HepG2 (cell line): ENCODE data around the gene C10orf90. TPM values are rescaled to one million over a fixed set of nuclear protein-coding genes. Genes with fewer than 3 reads are reported as not detected.

Experiments
- ATAC-seq: fragments of 200-7000 bp; cut with Tn5 transposase; 3 replicates; pipeline ENCODE4 v1.9.1; 2020; ENCODE audit warnings: mild to moderate bottlenecking, moderate library complexity
- BruUV-seq: library from RNA; stranded (reverse); fragments of 400-500 nt; replicated peaks from 2 replicates; lab custom pipeline; 2021; lab: Mats Ljungman, UMichigan
- CTCF ChIA-PET: fragments of 300-600 bp; formaldehyde crosslinking; extraction: SDS; loops from one replicate; lab custom pipeline; 2021; ENCODE audit warnings: low total read pairs, inconsistent platforms, low intra/inter-chr PET ratio; lab: Yijun Ruan, JAX
- POLR2A ChIA-PET: fragments of 350-600 bp; sonication (Branson Sonifier 250); formaldehyde crosslinking; loops from one replicate; lab custom pipeline; 2020; ENCODE audit warnings: antibody characterized with exemption, inconsistent platforms; lab: Yijun Ruan, JAX
- DNase-seq: peaks from one replicate; pipeline ENCODE4 v3.0.0-alpha.2; 2015; ENCODE audit warnings: low spot score
- FAIRE-seq: peaks from 3 replicates; lab custom pipeline; 2011; peaks lifted over from hg19 to GRCh38; lab: Jason Lieb, UNC
- H2AFZ ChIP-seq: one replicate; pipeline ENCODE4 v1.6.1; 2011; ENCODE audit warnings: low read length, inconsistent platforms
- H3K27ac ChIP-seq: fragments of 300-600 bp; 3 replicates; pipeline ENCODE4 v1.8.0; 2011; ENCODE audit warnings: mixed run types, mild to moderate bottlenecking, mixed read lengths, low read length, inconsistent platforms; ENCODE audit not compliant: insufficient read depth; ENCODE audit errors: extremely low read length
- H3K27me3 ChIP-seq, 2 experiments: fragments of 200-600 bp in 1 of 2; 2 replicates in 1 of 2; 3 replicates in 1 of 2; pipeline versions ENCODE4 v1.6.0 to v1.8.0; 2011; ENCODE audit warnings: low read length in 2 of 2, mild to moderate bottlenecking in 2 of 2, moderate library complexity in 2 of 2, inconsistent platforms in 1 of 2; ENCODE audit not compliant: insufficient read depth in 2 of 2, control insufficient read depth in 1 of 2
- H3K36me3 ChIP-seq, 2 experiments: fragments of 200-600 bp in 1 of 2; replicated peaks in 1 of 2; 2 replicates in 1 of 2; 3 replicates in 1 of 2; pipeline versions ENCODE4 v1.5.1 to v1.8.0; 2011; ENCODE audit warnings: low read length in 2 of 2, inconsistent platforms in 1 of 2; ENCODE audit not compliant: insufficient read depth in 2 of 2, control insufficient read depth in 1 of 2
- H3K4me1 ChIP-seq: 2 replicates; pipeline ENCODE4 v1.5.1; 2012; ENCODE audit warnings: low read length, inconsistent platforms; ENCODE audit not compliant: insufficient read depth
- H3K4me2 ChIP-seq: 2 replicates; pipeline ENCODE4 v1.6.0; 2011; ENCODE audit warnings: low read depth, low read length, inconsistent platforms
- H3K4me3 ChIP-seq, 3 experiments: fragments of 200-600 bp in 1 of 3; sonication (generic), shearing (Covaris generic) in 1 of 3; replicated peaks in 1 of 3; 2 replicates each; pipeline ENCODE4 v1.5.1; 2011 to 2016; ENCODE audit warnings: low read length in 3 of 3, inconsistent platforms in 2 of 3, low read depth in 2 of 3, mild to moderate bottlenecking in 2 of 3, control low read depth in 1 of 3, mixed read lengths in 1 of 3; ENCODE audit not compliant: insufficient read depth in 1 of 3
- H3K79me2 ChIP-seq: one replicate; pipeline ENCODE4 v1.6.1; 2011; ENCODE audit warnings: low read length, inconsistent platforms; ENCODE audit not compliant: insufficient read depth
- H3K9ac ChIP-seq: 2 replicates; pipeline ENCODE4 v1.6.0; 2011; ENCODE audit warnings: mild to moderate bottlenecking, low read depth, low read length, inconsistent platforms; ENCODE audit not compliant: insufficient read depth
- H3K9me3 ChIP-seq: 2 replicates; pipeline ENCODE4 v1.5.1; 2012; ENCODE audit warnings: mild to moderate bottlenecking, low read length
- H4K20me1 ChIP-seq: 2 replicates; pipeline ENCODE4 v1.6.0; 2011; ENCODE audit warnings: inconsistent platforms, mild to moderate bottlenecking, low read length, moderate library complexity; ENCODE audit not compliant: insufficient read depth
- AHDC1 ChIP-seq: sonication (generic); formaldehyde crosslinking; IDR thresholded peaks from 2 replicates; pipeline ENCODE4 v1.5.1; 2020; ENCODE audit warnings: mild to moderate bottlenecking, missing genetic modification reagents, borderline replicate concordance
- ARNTL ChIP-seq: sonication (generic); formaldehyde crosslinking; IDR thresholded peaks from 2 replicates; pipeline ENCODE4 v1.4.0; 2020; ENCODE audit warnings: mild to moderate bottlenecking, missing genetic modification reagents
- ATF1 ChIP-seq: IDR thresholded peaks from 2 replicates; pipeline ENCODE4 v1.6.1; 2016; ENCODE audit warnings: mild to moderate bottlenecking, control low read depth
- BCL6 ChIP-seq: IDR thresholded peaks from 2 replicates; pipeline ENCODE4 v1.6.1; 2016; ENCODE audit warnings: missing genetic modification reagents, missing compliant biosample characterization
- ERF ChIP-seq: IDR thresholded peaks from 2 replicates; pipeline ENCODE4 v1.6.1; 2018; ENCODE audit warnings: missing biosample characterization, missing genetic modification reagents
- GTF2F1 ChIP-seq: fragments of 150-350 bp; IDR thresholded peaks from 2 replicates; pipeline ENCODE4 v1.6.1; 2014; ENCODE audit warnings: low read length
- KAT2B ChIP-seq: fragments of 150-350 bp; IDR thresholded peaks from 2 replicates; pipeline ENCODE4 v1.6.1; 2014; ENCODE audit warnings: low read depth, low read length, borderline replicate concordance
- MZF1 ChIP-seq: sonication (generic); formaldehyde crosslinking; IDR thresholded peaks from 2 replicates; pipeline ENCODE4 v1.8.1; 2023; ENCODE audit warnings: mild to moderate bottlenecking, missing genetic modification reagents, borderline replicate concordance
- RARG ChIP-seq: sonication (generic); formaldehyde crosslinking; IDR thresholded peaks from 2 replicates; pipeline ENCODE4 v1.4.0; 2020; ENCODE audit warnings: low read depth, mild to moderate bottlenecking, missing genetic modification reagents
- SP1 ChIP-seq, 2 experiments: fragments of 450-650 bp in 1 of 2; sonication (generic) in 1 of 2; formaldehyde crosslinking in 1 of 2; IDR thresholded peaks; 2 replicates each; pipeline versions ENCODE4 v1.4.0 to v1.6.1; 2016 to 2020; ENCODE audit warnings: missing genetic modification reagents in 1 of 2
- TEAD2 ChIP-seq: sonication (generic); formaldehyde crosslinking; IDR thresholded peaks from 2 replicates; pipeline ENCODE4 v1.9.0; 2021; ENCODE audit warnings: missing genetic modification reagents
- TOE1 ChIP-seq: sonication (generic); formaldehyde crosslinking; IDR thresholded peaks from 2 replicates; pipeline ENCODE4 v1.4.0; 2020; ENCODE audit warnings: mild to moderate bottlenecking, missing genetic modification reagents
- ZNF3 ChIP-seq: IDR thresholded peaks from 2 replicates; pipeline ENCODE4 v1.7.0; 2017; ENCODE audit warnings: inconsistent platforms
- ZNF574 ChIP-seq: sonication (generic); formaldehyde crosslinking; IDR thresholded peaks from 2 replicates; pipeline ENCODE4 v1.4.0; 2020; ENCODE audit warnings: missing genetic modification reagents
- WGBS: methylation state at CpG from one replicate; pipeline ENCODE4 v1.1.6; 2017; ENCODE audit warnings: low lambda C conversion rate; 5-methylcytosine and 5-hydroxymethylcytosine counted together
- in situ Hi-C: cut with HindIII; loops from 2 replicates; pipeline ENCODE4 v1.10.0; 2017; ENCODE audit warnings: low pct_unique_long_range_greater_than_20kb; ENCODE audit not compliant: extremely low pct_ligation_motif_present
- intact Hi-C: fragments of 100-400 bp; cut with micrococcal nuclease; formaldehyde crosslinking; loops from one replicate; pipeline ENCODE4 v1.10.0; 2022; ENCODE audit not compliant: unreplicated experiment
- polyA plus RNA-seq, 8 experiments: library from polyadenylated mRNA; depleted of rRNA in 3 of 8; stranded (reverse) in 7 of 8; unstranded in 1 of 8; fragments of >200 nt; fragmentation: Illumina TruSeq in 4 of 8; extraction: Trizol in 4 of 8; gene quantifications; 2 replicates each; pipeline versions ENCODE4 v1.2.1 to v1.2.3, GENCODE V29; 2011 to 2016; ENCODE audit warnings: low read depth in 4 of 8, missing spikeins in 1 of 8, mixed read lengths in 1 of 8; ENCODE audit not compliant: insufficient read depth in 1 of 8
- total RNA-seq, 5 experiments: library from RNA; depleted of rRNA; stranded (reverse); fragments of >200 nt; fragmentation: Illumina TruSeq; extraction: Trizol; gene quantifications; 2 replicates each; pipeline ENCODE4 v1.2.3, GENCODE V29; 2016; ENCODE audit warnings: low read depth in 1 of 5
- TF ChIP-seq, protein P1 (sequence below): sonication (generic); formaldehyde crosslinking; IDR thresholded peaks from 2 replicates; pipeline ENCODE4 v1.4.0; 2020; ENCODE audit warnings: missing genetic modification reagents, low read depth, mild to moderate bottlenecking, borderline replicate concordance

C10orf90 gene
- total and polyA plus RNA-seq, 2 of the 13 experiments (the other 11 are each of a cell fraction or from before 2014, with no cell fraction given) = not detected

DNA sequence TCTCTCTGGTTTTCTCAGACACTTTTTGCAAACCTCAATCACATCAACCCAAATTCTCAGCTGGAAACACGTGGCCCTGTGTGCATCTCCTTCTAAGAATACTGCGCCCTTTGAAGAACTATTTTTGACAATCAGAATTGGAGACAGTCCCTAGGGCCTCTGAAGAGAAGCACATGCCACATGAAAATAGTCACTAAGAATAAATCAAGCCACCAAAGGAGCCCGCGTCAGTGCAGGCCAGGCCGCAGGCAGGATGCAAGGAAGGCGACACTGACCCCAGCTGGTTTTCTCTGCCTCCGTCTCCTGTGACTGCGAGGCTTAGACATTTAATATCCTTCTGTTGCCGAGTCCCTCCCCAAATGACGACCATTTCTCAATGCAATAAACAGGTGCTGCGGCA, 194.2 kb downstream of the C10orf90 start:
- Histone ChIP-seq H3K4me1 (no peaks in the 10 kb centered on the region), H2AFZ (no peak overlapping the region), H3K36me3 (no peaks in the 10 kb centered on the region), H4K20me1 (no peaks in the 10 kb centered on the region), H3K27ac (no peak overlapping the region), H3K79me2 (no peaks in the 10 kb centered on the region), H3K9me3 (no peaks in the 10 kb centered on the region), H3K4me2 (no peak overlapping the region), H3K4me3 (no peak overlapping the region), H3K9ac (no peak overlapping the region), H3K27me3 (peaks cover 0 to 19% of the 10 kb centered on the region in 2 experiments; a peak in 3 of 5 replicates)
- ATAC-seq = no peak
- ChIA-PET POLR2A (no interaction called here), CTCF (no interaction called here)
- FAIRE-seq = no peak
- intact Hi-C loops (no loop called here), in situ Hi-C loops (no loop called here)
- TF ChIP-seq RARG (CRISPR knock-in tag) (no peak), ZNF574 (CRISPR knock-in tag) (no peak), GTF2F1 (no peak), AHDC1 (CRISPR knock-in tag) (no peak), ATF1 (CRISPR knock-in tag) (no peak), TOE1 (no peak), ERF (CRISPR knock-in tag) (no peak), SP1 (IDR thresholded peaks at IDR 0.05) (no peak), SP1 (CRISPR knock-in tag; IDR thresholded peaks at IDR 0.05) (no peak), ARNTL (CRISPR knock-in tag) (no peak), KAT2B (no peak), BCL6 (no peak), TEAD2 (no peak), MZF1 (CRISPR knock-in tag) (no peak), ZNF3 (CRISPR knock-in tag) (no peak)
- TF ChIP-seq, protein P1, sequence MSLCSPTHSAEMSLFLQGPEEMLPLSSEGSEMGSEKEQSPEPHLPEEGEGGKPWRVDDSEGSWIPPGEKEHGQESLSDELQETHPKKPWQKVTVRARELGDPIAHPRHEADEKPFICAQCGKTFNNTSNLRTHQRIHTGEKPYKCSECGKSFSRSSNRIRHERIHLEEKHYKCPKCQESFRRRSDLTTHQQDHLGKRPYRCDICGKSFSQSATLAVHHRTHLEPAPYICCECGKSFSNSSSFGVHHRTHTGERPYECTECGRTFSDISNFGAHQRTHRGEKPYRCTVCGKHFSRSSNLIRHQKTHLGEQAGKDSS (CRISPR knock-in tag) = no peak
- no TSS peak for BruUV-seq
- DNase-seq = no peak
- WGBS = 27% methylated on average over 11 of the region's 11 CpGs
